ENCODE results near the gene TIAM2.

TIAM2 gene

GRCh38 chr6:155026706-155027045 is 31.6 kb downstream of the TIAM2 start:
- DNase-seq = no peak

DNA sequence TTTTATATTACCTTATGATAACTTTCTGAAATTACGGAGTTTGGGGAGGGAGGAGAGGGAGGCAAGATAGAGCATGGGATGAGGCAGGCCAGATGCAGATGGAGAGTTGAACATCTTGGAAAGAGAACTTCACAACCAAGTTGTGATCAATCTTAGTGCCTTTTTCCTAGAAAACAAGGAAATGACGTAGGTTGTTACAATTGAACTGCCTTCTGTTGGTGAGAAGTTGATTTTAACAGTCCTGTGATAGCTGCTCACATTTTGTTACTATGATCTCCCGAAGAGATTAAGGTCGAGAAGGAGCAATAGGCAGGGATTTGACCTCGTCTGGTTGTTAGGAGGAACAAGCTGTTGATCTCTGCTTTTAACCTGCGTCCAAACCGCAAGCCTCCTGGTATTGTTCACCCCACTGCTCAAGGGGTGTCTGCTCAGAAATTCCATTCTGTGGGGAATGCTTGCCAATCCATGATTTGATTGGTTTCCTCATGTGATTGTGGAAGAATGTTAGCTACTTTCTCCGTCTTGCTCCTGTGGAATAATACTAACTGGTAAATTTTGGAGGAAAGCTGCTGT is 35.1 kb downstream of the TIAM2 start:
- no peak for DNase-seq

GRCh38 chr6:155031091-155031490 is 36.0 kb downstream of the TIAM2 start:
- DNase-seq = no peak

GRCh38 chr6:155033021-155033791 is 38.1 kb downstream of the TIAM2 start:
- DNase-seq = no peak

GRCh38 chr6:155036907-155037306 is 41.8 kb downstream of the TIAM2 start:
- DNase-seq = no peak

DNA sequence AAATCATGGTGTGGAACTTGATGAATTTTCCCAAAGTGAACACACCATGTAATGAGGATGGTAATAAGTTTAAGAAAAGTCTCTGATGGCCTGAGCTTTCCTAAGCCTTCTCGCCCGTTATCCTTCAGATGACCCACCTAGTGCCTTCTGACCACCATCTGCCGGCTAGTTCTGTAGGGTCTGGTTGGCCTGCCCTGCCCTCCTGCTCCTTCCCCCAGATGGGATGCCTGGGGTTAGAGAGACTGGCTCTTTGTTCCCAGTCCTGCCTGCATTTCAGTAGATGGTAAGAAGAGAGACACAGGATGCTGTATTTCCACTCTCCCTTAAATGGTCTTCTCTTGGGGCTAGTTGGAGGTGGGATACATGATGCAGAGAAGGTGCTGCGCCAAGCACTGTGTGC is 43.0 kb downstream of the TIAM2 start:
- DNase-seq = no peak

DNA sequence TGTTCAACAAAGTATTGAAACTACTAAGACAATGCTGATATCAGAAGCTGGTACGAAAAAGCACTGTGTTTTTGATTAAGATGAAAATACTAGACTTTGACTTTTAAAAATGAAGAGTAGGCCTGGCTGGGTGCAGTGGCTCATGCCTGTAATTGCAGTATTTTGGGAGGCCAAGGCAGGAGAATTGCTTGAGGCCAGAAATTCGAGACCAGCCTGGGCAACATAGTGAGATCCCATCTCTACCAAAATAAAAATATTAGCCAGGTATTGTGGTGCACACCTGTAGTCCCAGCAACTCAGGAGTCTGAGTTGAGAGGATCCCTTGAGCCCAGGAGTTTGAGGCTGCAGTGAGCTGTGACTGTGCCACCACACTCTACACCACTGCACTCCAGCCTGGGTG is 43.4 kb downstream of the TIAM2 start:
- DNase-seq = no peak

- DNase-seq = no peak
Observed at GRCh38 chr6:155039618-155040017, 44.5 kb downstream of the TIAM2 start.

DNA sequence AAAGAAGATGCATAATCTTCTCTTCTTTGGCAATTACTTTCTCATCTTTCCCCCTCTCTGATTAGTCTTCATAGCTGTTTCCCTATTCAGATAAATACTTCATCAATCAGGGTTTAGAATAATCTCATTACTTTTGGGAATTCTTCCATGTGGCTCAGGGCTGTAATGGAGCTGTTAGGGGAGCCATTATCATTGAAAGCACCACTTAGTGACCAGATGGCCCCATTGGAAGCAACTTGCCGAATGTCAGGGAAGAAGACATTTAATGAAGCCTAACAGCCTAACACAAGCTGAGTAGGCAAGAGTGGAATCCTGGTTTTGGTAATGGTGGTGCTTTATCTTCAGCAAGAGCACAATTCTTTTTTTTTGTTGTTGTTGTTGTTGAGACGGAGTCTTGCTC is 45.0 kb downstream of the TIAM2 start:
- no peak for DNase-seq

DNA sequence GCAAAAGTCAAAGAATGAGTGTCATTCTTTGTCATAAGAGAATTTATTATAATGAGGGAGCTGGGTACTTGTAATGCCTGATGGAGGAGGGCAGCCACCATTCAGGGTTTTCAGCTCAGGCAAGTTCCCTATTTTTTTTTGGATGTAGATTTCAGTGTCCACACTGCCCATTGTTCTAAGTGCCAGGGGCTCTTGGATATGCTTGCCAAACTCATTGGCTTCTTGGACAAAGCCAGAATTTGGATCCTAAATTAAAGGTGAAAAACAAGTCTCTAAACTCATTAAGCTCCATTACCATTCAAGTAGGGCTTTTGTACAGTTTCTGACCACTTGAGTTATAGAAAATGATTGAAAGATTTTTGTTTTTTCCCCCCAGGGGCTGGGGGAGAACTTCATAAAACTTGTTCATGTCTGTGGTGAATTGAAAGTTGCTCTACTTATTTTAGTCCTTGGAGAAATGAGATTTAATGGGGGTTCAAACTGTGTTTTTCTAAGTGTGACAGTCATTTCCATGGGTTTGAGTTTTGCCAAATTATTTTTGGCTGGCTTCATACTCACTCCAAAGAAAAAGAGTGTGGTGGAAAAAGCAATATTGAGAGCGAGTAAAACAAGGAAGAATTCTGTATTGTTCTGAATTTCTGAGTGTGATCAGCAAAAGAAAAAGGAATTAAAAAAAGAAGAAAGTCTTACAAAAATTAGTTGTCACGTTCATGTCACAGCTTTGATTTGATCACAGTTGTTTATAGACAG is 46.0 kb downstream of the TIAM2 start:
- peak; percentile 17 for DNase-seq

- no peak for DNase-seq
Observed at GRCh38 chr6:155041741-155042279, 46.7 kb downstream of the TIAM2 start.

DNA sequence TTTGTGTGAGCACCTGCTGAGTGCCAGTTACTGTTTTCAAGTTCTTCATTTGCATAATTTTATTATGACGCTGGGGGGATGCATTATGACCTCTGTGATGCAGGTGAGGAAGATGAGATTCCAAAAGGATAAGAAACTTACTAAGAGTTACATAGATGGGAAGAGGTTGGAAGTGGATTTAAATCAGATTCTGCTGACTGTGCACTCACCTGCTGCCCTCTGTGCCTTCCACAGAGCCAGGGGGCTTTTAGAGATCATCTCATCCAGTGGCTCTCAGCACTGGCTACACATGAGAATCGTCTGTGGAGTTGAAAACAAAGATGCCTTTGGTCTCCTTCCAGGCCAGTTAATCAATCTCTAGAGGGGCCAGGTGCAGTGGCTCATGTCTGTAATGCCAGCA is 47.9 kb downstream of the TIAM2 start:
- no peak for DNase-seq

GRCh38 chr6:155045561-155046404 is 50.7 kb downstream of the TIAM2 start:
- no peak for DNase-seq

GRCh38 chr6:155047523-155047922 is 52.4 kb downstream of the TIAM2 start:
- DNase-seq = no peak

- DNase-seq = no peak
Observed at GRCh38 chr6:155050311-155050710, 55.2 kb downstream of the TIAM2 start.

DNA sequence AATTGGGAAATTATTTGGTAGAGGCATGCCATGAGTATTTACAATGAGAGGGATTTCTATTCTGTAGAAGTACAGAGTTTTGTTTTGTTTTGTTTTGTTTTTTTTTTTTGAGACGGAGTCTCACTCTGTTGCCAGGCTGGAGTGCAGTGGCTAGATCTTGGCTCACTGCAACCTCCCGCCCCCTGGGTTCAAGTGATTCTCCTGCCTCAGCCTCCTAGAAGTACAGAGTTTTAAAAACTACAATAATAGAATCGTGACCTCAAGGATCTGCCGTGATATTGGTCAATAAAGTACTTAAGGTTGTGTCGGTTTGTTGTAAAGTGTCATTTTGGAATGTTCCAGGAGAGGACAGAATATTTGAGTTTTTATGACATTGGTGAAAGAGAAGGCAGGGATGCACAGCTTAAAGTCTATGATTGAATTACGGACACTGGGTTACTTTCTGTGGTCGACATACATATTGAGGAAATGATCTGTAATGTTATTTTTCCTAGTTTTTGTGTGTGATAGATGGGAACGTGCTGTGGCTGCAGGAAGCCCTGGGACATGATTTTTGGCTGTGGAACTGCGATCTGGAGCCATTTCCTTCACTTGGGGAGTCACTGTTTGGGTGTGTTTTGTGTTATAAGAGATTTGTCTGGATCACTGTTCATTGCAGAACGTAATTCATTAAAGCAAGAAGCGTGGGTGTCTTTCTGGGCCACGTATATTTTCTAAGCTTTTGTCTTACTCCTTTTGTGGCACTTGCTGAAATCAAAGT is 59.6 kb downstream of the TIAM2 start:
- no peak for DNase-seq

DNA sequence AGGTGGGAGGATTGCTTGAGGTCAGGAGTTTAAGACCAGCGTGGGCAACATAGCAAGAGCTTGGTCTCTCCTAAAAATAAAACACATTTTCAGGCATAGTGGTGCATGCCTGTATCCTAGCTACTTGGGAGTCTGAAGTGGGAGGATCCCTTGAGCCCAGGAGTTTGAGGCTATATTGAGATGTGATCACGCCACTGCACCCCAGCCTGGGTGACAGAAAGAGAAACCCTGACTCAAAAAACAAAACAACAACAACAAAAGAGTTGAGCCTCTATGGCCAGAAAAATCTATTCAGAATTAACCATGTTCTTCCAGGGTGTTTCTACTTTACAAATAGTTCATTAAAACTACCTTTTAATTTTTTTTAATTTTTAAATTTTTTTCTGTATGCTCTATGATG is 60.6 kb downstream of the TIAM2 start:
- no peak for DNase-seq

DNA sequence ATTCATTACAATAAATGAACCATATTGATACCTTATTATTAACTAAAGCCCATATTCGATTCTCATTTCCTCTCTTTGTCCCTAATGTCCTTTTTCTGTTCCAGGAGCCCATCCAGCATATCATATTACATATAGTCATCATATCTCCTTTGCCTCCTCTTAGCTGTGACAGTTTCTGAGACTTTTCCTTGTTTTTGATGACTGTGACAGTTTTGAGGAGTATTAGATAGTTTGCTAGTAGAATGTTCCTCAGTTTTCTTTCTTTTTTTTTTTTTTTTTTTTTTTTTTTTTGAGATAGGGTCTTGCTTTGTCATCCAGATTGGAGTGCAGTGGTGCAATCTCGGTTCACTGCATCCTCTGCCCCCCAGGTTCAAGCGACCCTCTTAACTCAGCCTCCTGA is 61.6 kb downstream of the TIAM2 start:
- DNase-seq = no peak

DNA sequence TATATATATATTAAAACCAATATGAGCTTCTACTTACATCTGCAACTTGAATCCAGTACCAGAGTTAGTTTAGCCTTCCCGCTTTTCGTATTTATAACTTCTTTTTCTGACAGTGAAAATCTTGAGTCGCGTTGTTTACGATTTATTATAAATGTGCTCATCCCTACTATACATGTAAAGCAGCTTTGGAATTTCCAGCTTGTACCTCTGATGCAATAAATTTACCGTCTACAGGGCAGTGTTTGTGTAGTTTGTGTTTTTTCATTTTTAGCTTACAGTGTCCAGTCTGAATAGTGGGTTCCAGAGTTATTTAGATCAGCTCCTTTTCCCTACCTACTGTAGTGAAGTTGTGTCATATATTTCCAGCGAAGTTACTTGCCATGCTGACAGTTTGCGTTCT is 66.3 kb downstream of the TIAM2 start:
- DNase-seq = no peak

DNA sequence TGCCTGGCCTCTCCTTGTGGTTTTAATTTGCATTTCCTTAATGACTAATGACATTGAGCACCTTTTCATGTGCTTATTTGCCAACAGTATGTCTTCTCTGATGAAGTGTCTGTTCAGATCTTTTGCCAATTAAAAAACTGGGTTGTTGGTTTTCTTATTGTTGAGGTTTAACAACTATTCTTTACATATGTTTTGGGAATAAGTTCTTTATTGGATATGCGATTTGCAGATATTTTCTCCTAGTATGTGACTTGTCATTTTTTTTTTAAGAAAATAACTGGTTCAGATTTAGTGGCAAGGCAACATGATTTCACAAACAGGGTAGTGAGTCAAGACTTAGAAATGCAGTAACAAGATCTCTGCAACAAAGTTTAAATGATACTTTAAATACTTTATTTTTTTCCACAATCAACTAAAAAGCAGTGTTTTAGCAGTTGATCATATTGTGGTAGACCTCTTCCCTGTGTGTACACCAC is 67.8 kb downstream of the TIAM2 start:
- no peak for DNase-seq

DNA sequence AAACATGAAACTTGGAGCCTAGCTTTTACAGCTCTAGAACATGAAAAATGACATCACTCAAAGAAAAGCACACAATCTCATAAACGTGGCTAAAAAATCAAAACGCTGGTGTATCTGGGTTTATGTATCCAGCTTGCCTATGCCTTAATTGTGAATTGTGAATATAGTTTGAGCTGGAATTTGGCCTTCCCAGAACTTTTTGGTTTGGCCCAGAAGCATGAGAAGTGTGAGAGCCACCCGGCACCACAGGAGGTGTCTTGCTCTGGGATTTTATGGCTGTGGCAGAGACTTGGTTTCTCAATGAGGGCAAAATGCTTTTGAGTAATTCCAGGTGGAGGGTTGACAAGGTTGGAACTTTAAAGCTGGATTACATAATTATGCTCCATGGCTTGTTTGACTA is 69.2 kb downstream of the TIAM2 start:
- DNase-seq = no peak

DNA sequence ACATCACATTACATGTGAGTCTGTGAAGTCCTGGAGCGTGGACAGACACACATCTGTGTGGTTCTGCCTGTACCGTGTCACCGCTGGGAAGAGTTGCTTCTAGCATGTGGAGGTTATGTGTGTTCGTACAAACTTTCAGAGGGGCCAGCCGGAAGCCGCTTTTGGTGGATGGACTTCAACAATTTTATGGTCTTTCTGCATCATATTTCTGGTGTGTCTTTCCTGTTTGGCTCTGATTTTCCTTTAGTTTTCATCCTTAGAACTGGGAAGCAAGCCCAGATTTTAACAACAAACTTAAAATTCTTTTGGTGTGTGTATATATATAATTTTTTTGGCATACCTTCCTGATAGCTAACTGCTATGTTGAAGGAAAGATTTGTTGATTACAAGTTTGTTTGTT is 71.2 kb downstream of the TIAM2 start:
- DNase-seq = no peak

All from NCI-H1105 treated with DMSO at 0.1 percent for 48 hours (cell line).